NCI-H1092 (cell line): ENCODE measurements around the gene SDR9C7.

Experiments
- DNase-seq: peaks from one replicate; lab custom pipeline; 2025; lab: John Stamatoyannopoulos, UW

The SDR9C7 gene

GRCh38 chr12:56877195-56878009, 56.8 kb downstream of the SDR9C7 start:
- DNase-seq: no peak

DNA sequence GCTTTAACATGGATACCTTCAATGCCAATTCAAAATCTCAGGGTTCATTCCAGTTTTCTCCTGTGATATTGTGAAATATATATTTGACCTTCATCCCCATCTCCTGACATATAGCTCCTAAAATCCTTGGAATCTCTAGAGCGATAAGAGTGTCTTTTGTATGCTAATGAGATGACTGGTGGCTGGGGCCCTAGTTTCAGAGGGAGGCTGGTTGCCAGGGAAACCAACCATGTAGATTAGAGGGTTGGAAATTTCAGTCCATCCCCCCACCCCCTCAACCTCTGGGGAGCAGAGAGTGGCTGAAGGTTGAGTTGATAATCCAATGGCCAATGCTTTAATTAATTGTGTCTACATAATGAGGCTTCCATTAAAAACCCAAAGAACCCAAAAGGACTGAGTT, 59.4 kb downstream of the SDR9C7 start:
- no peak for DNase-seq

DNA sequence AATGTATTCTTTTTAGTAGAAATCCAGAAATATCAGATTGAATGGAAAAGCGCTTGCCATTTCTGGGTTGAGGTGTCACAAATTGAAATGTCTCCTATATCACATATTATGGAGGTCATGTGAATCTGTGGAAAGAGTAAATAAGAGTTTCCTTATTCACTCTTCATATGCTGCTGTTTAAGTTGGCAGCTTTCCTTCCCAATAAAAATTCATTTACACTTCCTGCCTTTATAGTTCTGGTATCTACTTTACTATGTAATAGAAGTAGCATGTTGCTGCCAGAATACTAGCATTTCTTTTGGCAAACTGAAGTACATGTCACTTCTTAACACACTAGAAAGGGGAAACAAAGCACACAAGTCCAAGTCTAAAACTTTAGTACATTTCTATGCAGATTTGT, 60.8 kb downstream of the SDR9C7 start:
- no peak for DNase-seq
